ENCODE results near the gene NEK10. TPM values are rescaled to one million over a fixed set of nuclear protein-coding genes. Genes with fewer than 3 reads are reported as not detected.

The NEK10 gene
- total and polyA plus RNA-seq, 12 donors: 0.16 to 4.8 (median 0.65) TPM

GRCh38 chr3:27166888-27167287 lies 202.3 kb downstream of the NEK10 start:
- no peak overlapping the region for H3K27ac ChIP-seq
- no peak overlapping the region for H3K4me3 ChIP-seq
- no peaks in the 10 kb centered on the region for H3K4me1 ChIP-seq (replicated peaks in 1 of 2)
- no peak for DNase-seq
- TF ChIP-seq, protein P1, sequence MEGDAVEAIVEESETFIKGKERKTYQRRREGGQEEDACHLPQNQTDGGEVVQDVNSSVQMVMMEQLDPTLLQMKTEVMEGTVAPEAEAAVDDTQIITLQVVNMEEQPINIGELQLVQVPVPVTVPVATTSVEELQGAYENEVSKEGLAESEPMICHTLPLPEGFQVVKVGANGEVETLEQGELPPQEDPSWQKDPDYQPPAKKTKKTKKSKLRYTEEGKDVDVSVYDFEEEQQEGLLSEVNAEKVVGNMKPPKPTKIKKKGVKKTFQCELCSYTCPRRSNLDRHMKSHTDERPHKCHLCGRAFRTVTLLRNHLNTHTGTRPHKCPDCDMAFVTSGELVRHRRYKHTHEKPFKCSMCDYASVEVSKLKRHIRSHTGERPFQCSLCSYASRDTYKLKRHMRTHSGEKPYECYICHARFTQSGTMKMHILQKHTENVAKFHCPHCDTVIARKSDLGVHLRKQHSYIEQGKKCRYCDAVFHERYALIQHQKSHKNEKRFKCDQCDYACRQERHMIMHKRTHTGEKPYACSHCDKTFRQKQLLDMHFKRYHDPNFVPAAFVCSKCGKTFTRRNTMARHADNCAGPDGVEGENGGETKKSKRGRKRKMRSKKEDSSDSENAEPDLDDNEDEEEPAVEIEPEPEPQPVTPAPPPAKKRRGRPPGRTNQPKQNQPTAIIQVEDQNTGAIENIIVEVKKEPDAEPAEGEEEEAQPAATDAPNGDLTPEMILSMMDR (IDR thresholded peaks at IDR 0.05): no peak
- no peak for TF ChIP-seq POLR2A (IDR thresholded peaks at IDR 0.05)
- no peaks in the 10 kb centered on the region for H3K9me3 ChIP-seq (replicated peaks in 1 of 3)
- no peaks in the 10 kb centered on the region for H3K27me3 ChIP-seq
- intact Hi-C loops (cut with DNase I): no loop called here
- 68 to 77% (median 73%) methylated on average over 3 of the region's 3 CpGs for WGBS, 4 donors
- no peaks in the 10 kb centered on the region for H3K36me3 ChIP-seq (replicated peaks in 1 of 2)

- no peaks in the 10 kb centered on the region for H3K9me3 ChIP-seq (replicated peaks in 1 of 3)
- 66 to 79% (median 72%) methylated on average over 2 of the region's 2 CpGs for WGBS, 4 donors
- intact Hi-C loops (cut with DNase I): no loop called here
- no peak overlapping the region for H3K4me3 ChIP-seq
- DNase-seq: no peak
- no peak for TF ChIP-seq POLR2A (IDR thresholded peaks at IDR 0.05)
- TF ChIP-seq, protein P1 (IDR thresholded peaks at IDR 0.05): no peak
- H3K4me1 ChIP-seq (replicated peaks in 1 of 2): no peaks in the 10 kb centered on the region
- H3K36me3 ChIP-seq (replicated peaks in 1 of 2): no peaks in the 10 kb centered on the region
- no peaks in the 10 kb centered on the region for H3K27me3 ChIP-seq
- no peak overlapping the region for H3K27ac ChIP-seq
Measured at GRCh38 chr3:27165321-27165721, 203.9 kb downstream of the NEK10 start.

DNA sequence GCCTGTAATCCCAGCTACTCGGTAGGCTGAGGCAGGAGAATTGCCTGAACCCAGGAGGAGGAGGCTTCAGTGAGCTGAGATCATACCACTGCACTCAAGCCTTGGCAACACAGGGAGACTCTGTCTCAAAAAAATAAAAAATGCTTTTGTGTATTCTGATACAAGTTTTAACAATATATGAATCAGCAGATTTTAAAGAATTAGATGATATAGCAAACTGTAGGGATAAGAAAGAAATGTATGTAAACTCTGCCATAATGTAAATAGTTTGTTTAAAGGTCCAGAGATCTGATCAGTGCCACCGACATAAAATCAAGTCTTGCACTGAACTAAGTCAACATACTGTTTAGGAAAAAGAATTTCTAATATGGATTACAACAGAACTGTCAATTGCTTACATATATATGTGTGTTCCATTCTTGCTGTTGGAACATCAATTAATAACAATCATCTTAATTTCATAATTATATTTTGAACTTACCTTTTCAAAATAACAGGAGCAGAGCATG lies 208.3 kb downstream of the NEK10 start:
- Histone ChIP-seq H3K36me3 (replicated peaks in 1 of 2) (no peaks in the 10 kb centered on the region), H3K27ac (no peak overlapping the region), H3K4me3 (no peak overlapping the region), H3K27me3 (no peaks in the 10 kb centered on the region), H3K4me1 (replicated peaks in 1 of 2) (no peaks in the 10 kb centered on the region), H3K9me3 (replicated peaks in 1 of 3) (no peaks in the 10 kb centered on the region)
- no peak for DNase-seq
- TF ChIP-seq, protein P1 (IDR thresholded peaks at IDR 0.05): no peak
- TF ChIP-seq POLR2A (IDR thresholded peaks at IDR 0.05): no peak
- intact Hi-C loops (cut with DNase I): no loop called here
- 78 to 91% (median 85%) methylated on average over 2 of the region's 2 CpGs for WGBS, 4 donors

- Histone ChIP-seq H3K27ac (no peak overlapping the region), H3K36me3 (replicated peaks in 1 of 2) (no peaks in the 10 kb centered on the region), H3K27me3 (no peaks in the 10 kb centered on the region), H3K4me1 (replicated peaks in 1 of 2) (no peaks in the 10 kb centered on the region), H3K9me3 (replicated peaks in 1 of 3) (no peaks in the 10 kb centered on the region), H3K4me3 (no peak overlapping the region)
- TF ChIP-seq, protein P1 (IDR thresholded peaks at IDR 0.05): no peak
- TF ChIP-seq POLR2A (IDR thresholded peaks at IDR 0.05): no peak
- intact Hi-C loops (cut with DNase I): no loop called here
- DNase-seq: no peak
- 91 to 97% (median 93%) methylated on average over 3 of the region's 3 CpGs for WGBS, 4 donors
Measured at GRCh38 chr3:27160146-27160545, 209.0 kb downstream of the NEK10 start.

Data from adrenal gland (tissue), 12 donors.